ENCODE measurements around the gene SLC17A8.

Gene SLC17A8

GRCh38 chr12:100437038-100437841, 80.4 kb downstream of the SLC17A8 start:
- FAIRE-seq (no peak), DNase-seq (ENCODE audit: insufficient read length, low spot score) (no peak)
- no peak for TF ChIP-seq CTCF (IDR thresholded peaks at IDR 0.05; ENCODE audit: insufficient read depth, missing control alignments)

- TF ChIP-seq CTCF (IDR thresholded peaks at IDR 0.05; ENCODE audit: insufficient read depth, missing control alignments), result no peak
- DNase-seq (ENCODE audit: insufficient read length, low spot score), result no peak
- FAIRE-seq, result no peak
Measured at GRCh38 chr12:100439797-100440196, 82.9 kb downstream of the SLC17A8 start.

GRCh38 chr12:100442403-100442802, 85.5 kb downstream of the SLC17A8 start:
- no peak for TF ChIP-seq CTCF (IDR thresholded peaks at IDR 0.05; ENCODE audit: insufficient read depth, missing control alignments)
- FAIRE-seq (no peak), DNase-seq (ENCODE audit: insufficient read length, low spot score) (no peak)

GRCh38 chr12:100443434-100443833, 86.6 kb downstream of the SLC17A8 start:
- no peak for TF ChIP-seq CTCF (IDR thresholded peaks at IDR 0.05; ENCODE audit: insufficient read depth, missing control alignments)
- DNase-seq (ENCODE audit: insufficient read length, low spot score) (no peak), FAIRE-seq (no peak)

- DNase-seq (ENCODE audit: insufficient read length, low spot score), result no peak
- FAIRE-seq, result no peak
- no peak for TF ChIP-seq CTCF (IDR thresholded peaks at IDR 0.05; ENCODE audit: insufficient read depth, missing control alignments)
Measured at GRCh38 chr12:100445081-100445481, 88.2 kb downstream of the SLC17A8 start.

GRCh38 chr12:100447381-100447780, 90.5 kb downstream of the SLC17A8 start:
- no peak for TF ChIP-seq CTCF (IDR thresholded peaks at IDR 0.05; ENCODE audit: insufficient read depth, missing control alignments)
- FAIRE-seq, result no peak
- no peak for DNase-seq (ENCODE audit: insufficient read length, low spot score)

- no peak for TF ChIP-seq CTCF (IDR thresholded peaks at IDR 0.05; ENCODE audit: insufficient read depth, missing control alignments)
- no peak for DNase-seq (ENCODE audit: insufficient read length, low spot score)
- no peak for FAIRE-seq
Measured at GRCh38 chr12:100448656-100449055, 91.8 kb downstream of the SLC17A8 start.

Measured in D721Med (cell line).